Peyer's patch (tissue), 4 donors: ENCODE data around the gene TIMM21. TPM values are rescaled to one million over a fixed set of nuclear protein-coding genes. Genes with fewer than 3 reads are reported as not detected.

ENCODE experiments used
- DNase-seq, 3 donors: peaks; one replicate each; pipeline ENCODE4 v3.0.0-alpha.2; 2017 to 2019
- H3K27ac ChIP-seq, 4 donors: fragments of 200-600 bp; sonication (generic); one replicate each; pipeline ENCODE4 v1.5.1; 2016 to 2019
- H3K27me3 ChIP-seq, 2 donors: fragments of 200-600 bp; sonication (generic); one replicate each; pipeline ENCODE4 v1.5.1; 2019
- H3K36me3 ChIP-seq, 3 donors: fragments of 200-600 bp; sonication (generic); one replicate each; pipeline ENCODE4 v1.5.1; 2016 to 2019
- H3K4me1 ChIP-seq, 4 donors: fragments of 200-600 bp; sonication (generic); one replicate each; pipeline ENCODE4 v1.5.1; 2016 to 2019
- H3K4me3 ChIP-seq, 4 donors: fragments of 200-600 bp; sonication (generic); 1 replicate in 3 of 4; 2 replicates in 1 of 4; pipeline ENCODE4 v1.5.1; 2016 to 2019; ENCODE audit warnings: mild to moderate bottlenecking in 1 of 4
- H3K9me3 ChIP-seq, 4 donors: fragments of 200-600 bp; sonication (generic); one replicate each; pipeline ENCODE4 v1.5.1; 2016 to 2019; ENCODE audit warnings: mild to moderate bottlenecking in 1 of 4
- POLR2A ChIP-seq, 2 donors: fragments of 450-650 bp; IDR thresholded peaks; one replicate each; pipeline ENCODE4 v1.5.1; 2017; ENCODE audit warnings: antibody characterized with exemption in 2 of 2, mild to moderate bottlenecking in 2 of 2, moderate library complexity in 2 of 2
- total RNA-seq, 4 donors: library from RNA; depleted of rRNA; stranded (reverse); fragments of >200 nt; gene quantifications; one replicate each; pipeline ENCODE4 v1.1.0, GENCODE V29; 2016
- TF ChIP-seq, protein P1 (sequence below), 6 experiments: fragments of 450-650 bp in 4 of 6; fragments of 200-600 bp in 2 of 6; sonication (generic) in 1 of 6; IDR thresholded peaks; one replicate each; pipeline ENCODE4 v1.5.1; 2017 to 2019; ENCODE audit warnings: antibody characterized with exemption in 6 of 6, mild to moderate bottlenecking in 3 of 6, moderate library complexity in 1 of 6

TIMM21 gene
- total RNA-seq, 4 donors from 2014 or later, result 15.9 to 36.3 (median 22.2) TPM

DNA sequence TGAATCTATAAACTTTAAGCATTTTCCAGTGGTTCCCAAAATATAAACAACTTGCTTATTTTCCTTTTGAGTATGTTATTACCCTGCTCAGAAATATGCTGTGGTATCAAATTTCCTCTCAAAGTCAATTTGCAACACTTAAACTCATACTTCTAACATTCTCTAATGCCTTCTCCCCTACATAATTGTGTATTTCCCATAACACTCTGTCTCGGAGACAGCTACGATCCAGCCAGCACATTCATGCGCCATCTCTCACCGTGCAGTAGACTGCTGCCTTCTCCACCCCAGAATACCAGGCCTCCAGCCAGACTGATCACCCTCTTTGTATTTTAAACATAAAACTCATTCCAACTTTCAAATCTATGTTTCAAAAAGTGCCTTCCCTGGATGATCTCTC is 41.8 kb downstream of the TIMM21 start:
- Histone ChIP-seq H3K4me1 (no peaks in the 10 kb centered on the region), H3K27me3 (no peaks in the 10 kb centered on the region), H3K27ac (no peak overlapping the region), H3K9me3 (no peaks in the 10 kb centered on the region), H3K36me3 (no peaks in the 10 kb centered on the region), H3K4me3 (no peak overlapping the region)
- TF ChIP-seq POLR2A (IDR thresholded peaks at IDR 0.05), result no peak
- no peak for DNase-seq

DNA sequence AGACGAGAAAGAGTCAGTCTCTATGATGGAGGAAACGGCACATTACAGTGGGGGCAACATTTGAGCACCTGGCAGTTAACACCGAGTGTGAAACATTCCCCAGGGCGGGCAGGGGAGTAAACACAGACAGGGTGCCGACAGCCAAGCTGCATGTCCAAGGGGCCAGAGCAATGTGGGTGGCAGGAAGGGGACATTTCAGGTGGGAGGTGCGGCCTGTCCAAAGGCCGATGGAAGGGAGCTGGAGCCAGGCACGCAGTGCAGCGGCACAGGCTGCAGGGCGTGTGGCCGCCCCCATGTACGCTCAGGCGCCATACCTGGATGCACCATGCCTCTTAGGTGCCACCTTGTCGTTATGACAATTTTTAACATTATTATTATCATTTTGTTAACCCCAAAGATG is 43.3 kb downstream of the TIMM21 start:
- H3K4me1 ChIP-seq, result no peaks in the 10 kb centered on the region

DNA sequence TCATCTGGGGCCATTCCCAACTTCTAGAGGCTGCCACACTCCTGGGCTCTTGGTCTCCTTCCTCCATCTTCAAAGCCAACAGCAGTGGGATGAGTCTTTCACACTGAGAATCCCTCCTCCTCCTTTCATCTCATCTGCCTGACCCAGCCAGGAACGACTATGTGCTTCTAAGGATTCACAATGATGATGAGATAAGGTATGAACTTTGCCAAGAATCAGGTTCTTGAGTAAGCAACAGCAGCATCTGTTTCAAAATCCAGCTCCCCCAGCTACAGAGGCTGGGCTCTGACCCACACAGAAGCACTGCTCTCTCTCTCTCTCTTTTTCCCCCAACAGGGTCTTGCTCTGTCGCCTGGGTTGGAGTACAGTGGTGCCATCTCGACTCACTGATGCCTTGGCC is 46.4 kb downstream of the TIMM21 start:
- Histone ChIP-seq H3K27ac (no peak overlapping the region), H3K36me3 (no peaks in the 10 kb centered on the region), H3K4me3 (no peak overlapping the region), H3K9me3 (no peaks in the 10 kb centered on the region), H3K27me3 (no peaks in the 10 kb centered on the region), H3K4me1 (peaks cover 0 to 15% (median 1%) of the 10 kb centered on the region in 4 donors)
- TF ChIP-seq, protein P1, sequence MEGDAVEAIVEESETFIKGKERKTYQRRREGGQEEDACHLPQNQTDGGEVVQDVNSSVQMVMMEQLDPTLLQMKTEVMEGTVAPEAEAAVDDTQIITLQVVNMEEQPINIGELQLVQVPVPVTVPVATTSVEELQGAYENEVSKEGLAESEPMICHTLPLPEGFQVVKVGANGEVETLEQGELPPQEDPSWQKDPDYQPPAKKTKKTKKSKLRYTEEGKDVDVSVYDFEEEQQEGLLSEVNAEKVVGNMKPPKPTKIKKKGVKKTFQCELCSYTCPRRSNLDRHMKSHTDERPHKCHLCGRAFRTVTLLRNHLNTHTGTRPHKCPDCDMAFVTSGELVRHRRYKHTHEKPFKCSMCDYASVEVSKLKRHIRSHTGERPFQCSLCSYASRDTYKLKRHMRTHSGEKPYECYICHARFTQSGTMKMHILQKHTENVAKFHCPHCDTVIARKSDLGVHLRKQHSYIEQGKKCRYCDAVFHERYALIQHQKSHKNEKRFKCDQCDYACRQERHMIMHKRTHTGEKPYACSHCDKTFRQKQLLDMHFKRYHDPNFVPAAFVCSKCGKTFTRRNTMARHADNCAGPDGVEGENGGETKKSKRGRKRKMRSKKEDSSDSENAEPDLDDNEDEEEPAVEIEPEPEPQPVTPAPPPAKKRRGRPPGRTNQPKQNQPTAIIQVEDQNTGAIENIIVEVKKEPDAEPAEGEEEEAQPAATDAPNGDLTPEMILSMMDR (IDR thresholded peaks at IDR 0.05), result no peak
- TF ChIP-seq POLR2A (IDR thresholded peaks at IDR 0.05), result no peak
- no peak for DNase-seq

More for the DNA sequence above, 43.3 kb downstream of the TIMM21 start:
- H3K27ac ChIP-seq, result no peak overlapping the region
- no peaks in the 10 kb centered on the region for H3K36me3 ChIP-seq
- no peaks in the 10 kb centered on the region for H3K27me3 ChIP-seq
- no peaks in the 10 kb centered on the region for H3K9me3 ChIP-seq
- TF ChIP-seq, protein P1 (IDR thresholded peaks at IDR 0.05), result no peak
- no peak for TF ChIP-seq POLR2A (IDR thresholded peaks at IDR 0.05)
- DNase-seq, result no peak
- H3K4me3 ChIP-seq, result no peak overlapping the region

DNA sequence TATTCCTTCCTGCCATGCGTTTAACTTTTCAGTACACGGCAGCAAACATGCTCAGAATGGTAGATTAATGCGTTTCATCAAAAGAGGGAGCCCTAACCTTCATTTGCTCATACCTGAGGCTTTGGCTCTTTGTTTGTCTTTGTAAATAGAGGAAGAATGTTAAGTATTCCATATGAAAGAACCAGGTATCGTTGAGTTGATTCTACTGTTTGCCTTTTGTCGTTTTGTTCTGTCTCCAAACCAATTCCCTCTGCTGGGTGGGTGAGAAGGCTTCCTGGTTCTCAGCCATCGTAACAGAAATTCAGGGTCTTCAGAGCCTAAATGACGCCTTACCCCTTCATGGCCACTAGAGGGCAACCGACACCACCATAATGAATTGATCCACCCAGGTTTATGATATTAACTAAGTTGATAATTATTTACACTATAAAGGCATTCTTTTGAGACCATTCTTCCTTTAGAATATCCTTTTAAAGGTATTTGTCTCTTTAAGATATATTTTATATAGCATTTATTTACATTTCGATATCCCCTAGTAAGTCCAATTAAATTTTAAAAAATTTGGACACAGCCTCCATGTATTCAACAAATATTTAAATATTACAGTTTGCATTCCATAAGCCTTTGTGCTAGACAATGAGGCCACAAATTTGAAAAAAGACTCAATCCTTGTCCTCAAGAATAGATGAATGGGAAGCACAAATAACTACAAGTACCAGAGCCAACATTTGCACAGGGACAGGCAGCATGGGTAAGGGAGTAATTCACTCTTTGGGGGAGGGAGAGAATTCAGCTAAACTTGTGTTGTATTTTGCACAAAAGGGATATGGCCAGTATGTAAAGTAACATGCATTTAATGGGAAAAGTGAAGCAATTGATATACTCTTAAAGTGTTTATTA is 48.1 kb downstream of the TIMM21 start:
- Histone ChIP-seq H3K4me1 (peaks cover 0 to 15% (median 1%) of the 10 kb centered on the region in 4 donors), H3K27ac (no peak overlapping the region), H3K4me3 (peak overlapping the region in 2 of 4 donors; percentile 29 to 46), H3K9me3 (no peaks in the 10 kb centered on the region), H3K27me3 (no peaks in the 10 kb centered on the region), H3K36me3 (no peaks in the 10 kb centered on the region)
- no peak for TF ChIP-seq POLR2A (IDR thresholded peaks at IDR 0.05)
- TF ChIP-seq, protein P1 (IDR thresholded peaks at IDR 0.05), result peak; percentile 80 to 98 (median 94)
- DNase-seq, result peak in 2 of 3 donors; percentile 34 to 75

DNA sequence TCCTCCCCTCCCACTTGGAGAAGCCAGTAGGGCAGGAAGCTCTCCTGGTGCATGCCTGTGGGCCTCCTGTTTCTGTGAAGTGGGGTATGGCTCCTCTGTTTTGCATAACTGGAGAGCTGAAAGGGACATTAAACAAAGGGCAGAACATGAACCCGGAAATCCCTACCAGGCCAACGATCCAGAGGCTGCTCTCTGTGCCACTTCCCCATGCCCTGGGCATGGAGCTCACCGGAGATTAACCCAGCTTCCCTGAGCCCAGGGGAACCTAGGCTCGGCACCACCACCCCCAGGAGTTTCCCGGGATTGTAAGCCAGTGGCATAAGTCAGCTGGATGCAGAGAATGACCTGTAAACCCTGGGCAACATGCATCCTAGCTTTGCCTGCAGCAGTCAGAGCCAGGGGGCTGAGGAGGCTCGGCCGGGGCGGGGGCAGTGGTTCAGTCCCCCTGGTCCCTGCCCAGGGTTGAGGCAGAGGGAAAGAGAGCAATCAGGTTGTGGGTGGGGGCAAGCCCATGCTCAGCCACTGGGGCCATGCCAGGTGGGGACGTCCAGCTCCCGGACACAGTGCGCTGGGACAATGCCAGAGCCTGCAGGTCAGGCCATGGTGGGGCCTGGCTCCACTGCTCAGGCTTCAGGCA is 49.5 kb downstream of the TIMM21 start:
- Histone ChIP-seq H3K9me3 (no peaks in the 10 kb centered on the region), H3K4me1 (peaks cover 0 to 15% (median 1%) of the 10 kb centered on the region in 4 donors), H3K36me3 (no peaks in the 10 kb centered on the region), H3K27me3 (no peaks in the 10 kb centered on the region), H3K27ac (peak overlapping the region in 3 of 4 donors; percentile 50 to 63 (median 51)), H3K4me3 (no peak overlapping the region)
- TF ChIP-seq, protein P1 (IDR thresholded peaks at IDR 0.05), result no peak
- TF ChIP-seq POLR2A (IDR thresholded peaks at IDR 0.05), result no peak
- DNase-seq, result peak in 2 of 3 donors; percentile 65 to 71

DNA sequence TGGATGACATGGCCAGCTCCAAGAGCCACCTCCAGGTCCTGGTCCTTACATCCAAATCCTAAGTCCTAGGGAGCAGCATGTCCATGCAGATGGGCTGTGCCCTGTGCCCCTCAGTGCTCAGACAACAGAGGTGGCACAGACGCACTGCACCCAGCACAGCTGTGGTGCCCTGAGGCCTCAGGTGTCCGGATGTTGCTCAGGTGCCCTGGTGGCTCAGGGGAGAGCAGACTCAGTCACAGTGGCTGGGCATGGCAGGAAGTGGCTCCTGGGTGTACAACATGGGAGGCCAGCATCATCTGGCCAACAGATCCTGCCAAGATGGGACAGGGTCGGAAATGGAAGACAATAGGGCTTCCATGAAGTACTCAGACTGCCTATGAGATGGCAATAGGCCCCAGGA is 50.1 kb downstream of the TIMM21 start:
- H3K4me3 ChIP-seq, result no peak overlapping the region
- H3K4me1 ChIP-seq, result peaks cover 0 to 15% (median 1%) of the 10 kb centered on the region in 4 donors
- TF ChIP-seq POLR2A (IDR thresholded peaks at IDR 0.05), result no peak
- TF ChIP-seq, protein P1 (IDR thresholded peaks at IDR 0.05), result no peak
- H3K9me3 ChIP-seq, result no peaks in the 10 kb centered on the region
- DNase-seq, result peak in 1 of 3 donors; percentile 48
- H3K27ac ChIP-seq, result no peak overlapping the region
- no peaks in the 10 kb centered on the region for H3K27me3 ChIP-seq
- no peaks in the 10 kb centered on the region for H3K36me3 ChIP-seq
